SK-N-DZ (cell line): ENCODE measurements around the gene SNRNP200.
"Not testable (repeated sequence)": the region's sequence is repeated elsewhere in the genome, so short reads cannot be mapped to it uniquely, and the experiment has no call there.

Experiments used
- DNase-seq: peaks from one replicate; pipeline ENCODE4 v3.0.0-alpha.2; 2015; ENCODE audit warnings: low spot score

Gene SNRNP200

DNA sequence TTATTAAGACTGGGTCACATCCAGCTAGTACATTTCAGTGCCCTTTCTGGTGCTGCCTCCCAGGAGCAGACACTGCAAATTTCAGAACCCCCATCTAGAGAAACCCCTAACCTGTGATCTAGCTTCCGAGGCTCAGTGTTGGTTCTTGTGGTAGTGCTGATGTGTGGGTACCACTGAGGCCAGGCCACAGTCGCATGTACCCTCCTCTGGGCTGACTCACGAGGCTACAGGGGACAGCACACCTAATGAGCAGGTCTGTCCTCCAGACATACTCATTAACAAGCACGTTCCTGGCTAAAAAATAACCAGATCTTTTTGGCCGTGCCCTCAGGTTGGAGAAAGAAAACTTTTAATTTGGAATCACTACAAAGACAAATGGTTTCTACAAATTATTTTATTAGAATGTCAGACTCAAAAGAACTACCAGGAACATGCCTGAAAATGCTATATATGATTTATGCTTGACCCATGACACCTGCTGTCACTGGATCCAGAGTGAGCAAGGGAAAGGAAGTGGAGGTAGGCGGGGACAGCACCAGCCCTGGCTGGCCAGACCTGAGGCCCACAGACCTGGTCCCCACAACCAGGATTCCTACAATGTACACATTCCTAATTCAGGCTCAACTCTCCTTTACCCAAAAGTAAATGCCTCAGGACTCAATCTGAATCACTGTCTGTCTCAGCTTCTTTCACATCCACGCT lies 30.8 kb downstream of the SNRNP200 start:
- no peak for DNase-seq

DNA sequence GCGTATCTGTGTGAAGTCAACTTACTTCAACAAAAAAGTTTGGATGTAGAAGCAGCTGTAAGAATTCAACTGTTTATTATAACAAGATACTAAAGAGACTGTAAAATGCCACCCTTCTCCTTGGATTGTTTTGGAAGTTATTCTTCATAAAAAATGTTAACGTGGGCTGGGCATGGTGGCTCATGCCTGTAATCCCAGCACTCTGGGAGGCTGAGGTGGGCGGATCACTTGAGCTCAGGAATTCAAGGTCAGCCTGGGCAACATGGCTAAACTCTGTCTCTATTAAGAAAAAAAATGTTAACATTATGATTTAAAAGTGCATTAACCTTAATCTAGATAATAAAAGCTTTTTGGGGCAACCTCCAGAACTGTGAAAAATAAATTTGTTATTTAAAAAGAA lies 31.6 kb downstream of the SNRNP200 start:
- no peak for DNase-seq

DNA sequence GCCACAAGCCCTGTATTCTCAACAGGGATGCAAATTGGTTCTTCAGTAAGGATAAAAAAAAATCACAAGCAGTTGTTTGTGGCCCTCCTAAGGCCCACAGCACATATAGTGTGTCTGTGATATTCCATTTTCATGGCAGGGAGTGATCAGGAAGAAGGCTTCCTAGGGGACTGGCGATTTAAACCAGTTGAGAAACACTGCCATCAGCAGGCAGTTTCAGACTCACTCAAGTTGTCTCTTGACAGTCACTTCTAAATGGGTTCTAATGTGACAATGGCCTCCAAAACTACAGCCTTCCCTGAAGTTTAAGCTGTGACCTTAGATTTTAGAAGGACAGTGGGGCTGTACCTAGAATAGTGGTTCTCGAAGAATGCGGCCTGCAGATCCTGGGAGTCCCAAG lies 33.4 kb downstream of the SNRNP200 start:
- DNase-seq = no peak

DNA sequence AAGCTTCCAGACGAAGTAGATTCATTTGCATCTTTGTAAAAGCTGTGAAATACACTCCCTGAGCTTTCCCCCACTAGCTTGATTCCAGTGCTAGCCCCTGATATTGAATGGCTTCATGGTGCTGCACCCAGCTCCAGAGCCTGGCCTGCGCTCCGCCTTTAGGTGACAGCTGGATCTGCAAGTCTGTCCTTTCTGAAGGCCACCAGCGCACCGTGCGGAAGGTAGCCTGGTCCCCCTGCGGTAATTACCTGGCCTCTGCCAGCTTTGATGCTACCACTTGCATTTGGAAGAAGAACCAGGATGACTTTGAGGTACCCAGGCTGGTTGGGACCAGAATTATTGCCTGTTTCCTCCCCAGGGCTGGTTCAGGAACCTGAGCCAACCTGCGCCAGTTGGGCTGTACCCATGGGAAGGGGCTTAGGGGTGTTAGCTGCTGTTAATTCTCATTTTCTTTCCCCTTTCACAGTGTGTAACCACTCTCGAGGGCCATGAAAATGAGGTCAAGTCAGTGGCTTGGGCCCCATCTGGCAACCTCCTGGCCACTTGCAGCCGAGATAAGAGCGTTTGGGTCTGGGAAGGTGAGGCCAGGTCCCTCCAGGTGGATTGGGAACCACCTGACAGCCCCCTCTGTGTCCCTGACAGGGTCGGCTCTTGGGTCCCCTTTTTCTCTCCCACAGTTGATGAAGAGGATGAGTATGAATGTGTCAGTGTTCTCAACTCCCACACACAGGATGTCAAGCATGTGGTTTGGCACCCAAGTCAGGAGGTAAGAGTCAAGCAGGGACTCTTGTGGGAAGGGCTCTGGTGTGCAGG lies 38.0 kb downstream of the SNRNP200 start:
- peak; percentile 49 for DNase-seq

DNA sequence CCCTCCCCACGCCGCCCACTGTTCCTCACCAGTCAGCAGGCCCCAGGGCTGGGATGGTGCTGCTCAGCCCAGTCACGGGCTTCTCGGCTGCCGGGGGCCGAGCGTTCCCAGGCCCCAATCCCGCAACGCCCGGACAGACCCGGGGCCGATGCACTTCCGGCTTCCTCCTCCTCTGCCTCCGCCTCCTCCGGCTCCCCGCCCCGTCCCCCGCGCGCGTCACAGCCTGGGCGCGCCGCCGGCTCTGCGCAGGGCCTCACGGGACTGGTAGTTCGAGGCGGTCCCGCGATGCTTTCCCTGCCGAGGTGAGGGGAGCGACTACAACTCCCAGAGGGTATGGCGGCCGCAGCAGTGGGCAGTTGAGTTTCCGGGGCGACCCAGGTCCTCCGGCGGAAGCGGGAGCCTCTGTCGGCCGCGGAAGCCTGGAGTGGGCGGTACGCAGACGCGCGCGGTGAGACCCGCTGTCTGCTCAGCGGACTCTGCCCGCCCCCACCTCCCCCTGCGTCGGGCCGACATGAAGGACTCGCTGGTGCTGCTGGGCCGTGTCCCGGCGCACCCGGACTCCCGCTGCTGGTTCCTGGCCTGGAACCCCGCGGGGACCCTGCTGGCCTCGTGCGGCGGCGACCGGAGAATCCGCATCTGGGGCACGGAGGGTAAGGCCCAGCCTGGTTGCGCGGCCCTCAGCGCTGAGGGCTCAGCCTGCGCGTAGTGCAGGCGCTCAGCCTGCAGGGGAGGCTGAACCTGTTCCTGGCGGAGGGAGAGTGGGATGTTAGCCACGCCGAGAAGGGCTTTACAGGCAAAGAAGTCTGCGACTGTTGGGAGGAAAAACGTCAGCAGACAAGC lies 39.3 kb downstream of the SNRNP200 start, which contains the start of the genes CIAO1 and TMEM127:
CIAO1 (plus strand) TSS at position 386 of the 840 bp plus-strand sequence; CDS start at position 512, 126 bp downstream.
TMEM127 (minus strand) TSS at position 158 of the 840 bp plus-strand sequence. CDS start 616 bp downstream, outside the sequence.
- peak; percentile 97 for DNase-seq

DNA sequence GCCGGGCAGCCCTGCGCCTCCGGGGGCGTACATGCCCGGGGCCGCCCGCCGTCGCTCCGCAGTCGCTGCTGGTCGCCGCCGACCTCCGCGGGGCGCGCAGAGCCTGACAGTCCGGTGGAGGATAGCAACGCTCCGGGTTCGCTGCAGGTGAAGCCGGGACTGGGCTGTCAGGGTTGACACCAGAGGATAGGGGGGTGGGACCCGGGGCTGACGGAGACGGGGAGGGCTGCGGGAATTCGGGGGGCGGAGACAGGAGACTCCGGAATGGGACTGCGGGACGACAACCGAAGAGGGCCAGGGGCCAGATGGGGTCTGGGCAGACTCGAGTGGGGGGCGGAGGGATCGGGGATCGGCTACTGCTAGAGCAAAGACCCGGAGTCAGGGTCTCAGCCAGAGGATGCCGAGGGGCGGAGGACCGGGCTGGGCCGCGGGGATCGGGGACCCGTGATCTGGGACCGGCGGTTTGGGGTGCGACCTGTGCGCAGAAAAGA lies 40.0 kb downstream of the SNRNP200 start:
- no peak for DNase-seq

DNA sequence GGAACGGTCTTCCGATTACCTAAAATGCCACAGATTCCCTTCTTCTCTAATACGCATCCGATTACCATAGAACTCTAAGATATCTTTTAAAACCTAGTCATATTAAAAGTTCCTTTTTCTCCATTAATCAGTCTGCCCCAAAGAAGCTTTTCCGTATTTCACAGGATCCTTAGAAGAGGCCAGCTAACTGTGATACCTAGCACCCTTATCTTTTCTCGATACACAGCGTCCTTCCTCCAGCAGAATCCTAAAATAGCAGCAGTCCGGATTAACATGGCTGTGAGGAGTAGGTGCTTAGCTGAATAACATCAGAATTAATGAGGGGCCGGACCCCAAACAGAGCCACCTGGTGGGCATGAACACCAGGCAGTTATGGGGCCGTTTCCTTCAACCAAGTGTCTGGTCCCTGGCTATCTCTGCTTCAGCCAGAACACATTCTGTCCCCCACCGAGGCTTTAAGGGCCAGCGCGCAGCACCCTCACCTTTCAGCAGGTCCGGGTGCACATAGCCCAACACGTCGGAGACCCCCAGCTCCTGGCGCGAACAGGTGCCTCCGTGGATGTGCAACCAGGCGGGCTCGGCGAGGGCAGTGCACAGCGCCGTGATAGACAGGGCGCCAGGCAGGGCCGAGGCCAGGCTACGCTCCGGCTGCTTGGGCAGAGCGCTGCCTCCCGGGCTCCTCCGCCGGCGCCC lies 40.5 kb downstream of the SNRNP200 start:
- DNase-seq = peak; percentile 47

DNA sequence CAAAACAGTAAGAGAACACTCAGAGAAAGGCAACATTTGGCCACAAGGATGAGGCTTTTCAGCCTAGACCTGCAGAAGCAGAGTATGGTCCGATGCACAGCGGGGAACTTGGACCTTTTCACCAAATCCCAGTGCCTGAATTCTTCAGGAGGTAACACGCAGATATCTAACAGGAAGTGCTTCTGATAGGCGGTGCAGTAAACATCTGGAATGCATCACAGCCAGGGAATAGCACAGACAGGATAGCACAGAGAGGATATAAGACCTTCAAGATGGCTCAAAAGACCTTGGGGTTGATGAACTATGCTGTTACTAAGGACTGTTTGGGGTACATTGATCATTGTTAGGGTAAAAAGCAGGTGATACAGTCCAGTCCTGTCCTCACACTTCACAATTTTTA lies 41.3 kb downstream of the SNRNP200 start:
- no peak for DNase-seq

DNA sequence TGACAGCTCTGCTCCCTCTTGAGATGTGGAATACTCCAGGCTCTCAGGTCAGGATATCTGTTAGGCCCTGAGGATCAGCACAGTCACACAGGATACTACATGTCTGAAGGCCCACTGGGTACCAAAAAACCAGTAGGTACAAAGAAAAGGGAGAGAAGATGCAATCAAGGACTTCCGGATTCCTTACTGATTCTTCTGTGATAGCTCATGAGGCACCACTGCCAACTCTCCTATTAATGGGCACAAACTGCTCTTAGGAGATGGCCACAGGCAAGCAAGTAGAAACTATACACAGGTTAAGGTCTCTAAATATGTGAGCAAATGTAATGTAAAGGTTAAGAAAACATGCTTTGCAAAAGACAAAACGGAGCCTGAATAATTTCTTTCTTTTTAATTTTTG lies 43.0 kb downstream of the SNRNP200 start:
- DNase-seq = no peak

DNA sequence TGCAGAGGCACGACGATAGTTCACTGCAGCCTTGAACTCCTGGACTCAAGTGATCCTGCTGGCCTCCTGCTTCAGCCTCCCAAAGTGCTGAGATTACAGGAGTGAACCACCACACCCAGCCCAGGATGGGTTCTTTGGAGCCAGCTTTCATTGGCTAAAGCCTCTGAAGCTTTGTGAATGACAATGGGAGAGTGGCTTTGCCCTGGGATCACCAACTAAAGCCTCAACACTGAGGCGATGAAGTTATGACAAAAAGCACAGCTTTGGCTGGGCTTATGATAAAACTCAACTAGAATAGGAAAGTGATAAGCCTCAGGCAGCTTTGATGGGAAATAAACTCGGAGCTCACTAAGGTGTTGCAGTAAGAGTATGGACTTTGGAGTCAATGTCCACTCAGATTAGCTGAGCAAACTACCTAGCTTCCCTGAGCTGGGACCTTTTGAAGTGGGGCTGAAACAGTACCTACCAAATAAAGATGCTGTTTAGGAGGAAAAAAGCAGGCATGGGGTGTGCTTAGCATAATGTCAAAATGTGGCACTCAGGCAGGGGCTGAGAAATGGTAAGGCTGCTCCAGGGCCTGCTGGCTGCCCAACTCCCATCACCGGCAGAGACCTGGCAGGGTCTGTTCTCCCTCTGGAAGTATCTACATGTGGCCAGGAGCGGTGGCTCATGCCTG lies 43.9 kb downstream of the SNRNP200 start:
- DNase-seq = no peak

DNA sequence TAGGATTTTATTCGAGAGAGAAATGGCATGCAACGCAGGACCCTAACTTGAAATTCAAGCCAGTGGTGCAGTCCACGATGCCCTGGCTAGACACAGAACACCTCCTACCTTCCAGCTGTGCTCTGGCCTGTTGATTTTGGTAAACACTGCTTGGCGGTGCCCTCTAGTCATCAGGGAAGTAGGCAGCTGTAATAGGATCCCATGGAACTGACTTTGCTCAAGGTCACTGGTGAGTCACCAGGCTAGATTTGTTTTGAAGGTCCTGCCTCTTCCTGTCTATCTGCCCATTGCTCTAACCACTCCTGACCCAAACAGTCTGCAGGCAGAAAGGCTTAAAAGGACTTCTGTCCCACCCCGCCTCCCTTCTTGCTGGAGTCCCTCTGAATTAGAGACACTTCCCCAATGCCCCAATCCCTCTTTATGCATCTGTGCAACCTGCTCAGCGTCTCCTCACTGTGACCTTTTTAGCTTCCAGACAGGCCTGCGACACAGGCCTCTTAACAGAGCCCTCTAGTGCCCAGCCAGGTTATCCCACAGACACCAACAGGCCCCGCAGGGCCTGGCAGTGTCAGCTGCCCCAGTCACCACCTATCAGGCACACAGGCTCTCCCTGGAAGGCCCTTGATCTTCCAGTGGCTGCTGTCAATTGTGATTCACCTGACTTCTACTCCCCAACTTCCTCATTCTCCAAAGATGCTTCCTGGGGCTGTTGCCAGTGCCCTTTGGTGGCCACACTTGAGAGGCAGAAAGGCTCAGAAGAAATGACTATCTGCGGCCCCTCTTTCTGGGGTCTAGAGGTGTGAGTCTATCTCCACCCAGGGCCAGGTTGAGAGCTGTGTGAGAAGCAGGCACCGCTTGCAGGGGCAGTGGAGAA lies 44.7 kb downstream of the SNRNP200 start:
- DNase-seq = peak; percentile 47

DNA sequence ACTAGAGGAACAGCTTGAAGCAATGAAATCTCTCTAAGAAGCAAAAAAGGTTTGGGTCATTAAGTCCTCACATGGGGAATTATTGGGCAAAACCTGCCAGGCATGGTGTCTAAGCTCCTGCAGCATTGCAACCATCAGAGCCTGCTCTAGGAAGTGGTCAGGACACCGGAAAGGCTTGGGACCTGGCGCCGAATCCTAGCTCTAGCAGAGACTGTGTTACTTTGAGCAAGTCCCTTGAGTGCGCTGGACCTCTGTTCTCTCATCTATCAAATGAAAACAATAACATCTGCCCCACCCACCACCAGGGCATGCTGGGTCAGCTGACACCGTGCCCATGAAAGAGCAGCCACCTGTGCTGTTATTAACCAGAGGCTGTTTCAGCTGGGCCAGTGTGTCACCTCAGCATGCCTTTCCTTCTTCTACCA lies 45.8 kb downstream of the SNRNP200 start:
- no peak for DNase-seq

DNA sequence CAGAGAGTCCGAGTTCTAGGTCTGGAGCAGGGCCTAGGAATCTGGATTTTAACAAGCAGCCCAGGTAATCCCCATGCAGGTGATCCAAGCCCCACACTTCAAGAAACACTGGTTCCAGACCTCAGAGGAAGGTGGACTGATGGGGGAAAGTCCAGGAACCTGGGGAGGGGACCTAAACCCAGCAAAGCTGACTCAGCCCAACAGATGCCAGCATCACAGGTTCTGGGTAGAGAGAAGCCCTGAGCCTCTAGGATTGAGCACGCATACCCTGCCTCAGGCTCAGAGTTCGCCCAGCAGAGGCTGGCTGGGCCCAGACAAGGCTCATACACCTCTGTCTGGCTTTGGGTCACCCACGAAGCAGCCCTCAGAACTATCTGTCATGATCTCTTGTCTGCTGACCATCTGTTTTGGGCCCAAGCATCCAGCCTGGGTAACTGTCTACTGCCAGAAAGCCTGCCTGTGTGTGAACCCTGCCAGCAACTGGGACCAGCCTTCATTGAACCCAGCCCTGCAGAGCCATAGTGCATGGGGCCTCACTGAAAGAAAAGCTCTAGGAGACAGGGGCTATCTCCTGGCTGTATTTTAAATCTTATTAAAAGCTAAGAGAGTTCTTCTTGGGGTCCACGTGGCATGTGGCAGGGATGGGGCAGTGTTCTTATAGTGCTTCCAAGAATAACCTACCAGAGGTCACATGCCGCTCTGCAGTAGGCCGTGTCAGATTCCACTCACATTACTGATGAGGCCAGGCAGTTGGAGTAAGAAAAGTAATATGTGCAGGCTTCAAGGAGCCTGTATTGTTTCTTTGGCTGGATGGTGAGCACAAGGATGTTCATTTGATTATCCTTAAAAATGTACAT lies 47.0 kb downstream of the SNRNP200 start:
- no peak for DNase-seq

DNA sequence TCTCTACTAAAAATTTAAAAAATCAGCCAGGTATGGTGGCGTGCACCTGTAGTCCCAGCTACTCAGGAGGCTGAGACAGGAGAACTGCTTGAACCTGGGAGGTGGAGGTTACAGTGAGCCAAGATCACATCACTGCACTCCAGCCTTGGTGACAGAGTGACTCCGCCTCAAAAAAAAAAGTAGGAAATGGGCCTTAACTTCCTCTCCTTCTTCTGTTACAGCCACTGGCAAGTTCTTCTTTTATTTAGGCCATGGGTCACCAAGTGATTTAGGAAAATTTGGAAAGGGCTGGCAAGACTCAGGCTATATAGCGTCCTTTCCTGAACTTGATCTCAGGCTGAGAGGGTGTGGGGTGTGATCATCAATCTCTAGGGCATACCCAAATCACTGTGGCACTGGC lies 47.6 kb downstream of the SNRNP200 start:
- not testable (repeated sequence) for DNase-seq

DNA sequence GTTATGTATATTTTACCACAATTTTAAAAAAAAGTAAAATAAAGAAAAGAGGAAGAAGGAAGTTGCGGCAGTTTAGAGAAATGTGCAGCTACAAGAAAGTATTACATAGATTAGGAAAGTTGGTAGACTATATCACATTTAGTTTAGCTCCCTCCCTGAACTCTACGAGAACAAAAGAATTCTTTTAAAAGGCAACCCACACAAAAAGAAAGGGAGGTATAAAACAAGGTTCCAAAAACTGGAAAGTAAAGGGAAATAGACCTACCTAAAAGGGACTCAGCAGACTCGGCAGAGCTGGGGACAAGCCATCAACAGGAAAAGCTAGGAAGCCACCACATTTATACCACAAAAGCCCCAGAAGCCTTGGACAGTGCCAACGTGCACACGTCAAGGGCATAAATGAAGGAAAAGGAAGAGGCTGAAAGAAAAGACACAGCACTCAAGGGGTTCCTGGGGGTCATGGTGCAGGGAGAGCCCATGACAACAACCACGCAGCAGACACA lies 48.7 kb downstream of the SNRNP200 start:
- no peak for DNase-seq

DNA sequence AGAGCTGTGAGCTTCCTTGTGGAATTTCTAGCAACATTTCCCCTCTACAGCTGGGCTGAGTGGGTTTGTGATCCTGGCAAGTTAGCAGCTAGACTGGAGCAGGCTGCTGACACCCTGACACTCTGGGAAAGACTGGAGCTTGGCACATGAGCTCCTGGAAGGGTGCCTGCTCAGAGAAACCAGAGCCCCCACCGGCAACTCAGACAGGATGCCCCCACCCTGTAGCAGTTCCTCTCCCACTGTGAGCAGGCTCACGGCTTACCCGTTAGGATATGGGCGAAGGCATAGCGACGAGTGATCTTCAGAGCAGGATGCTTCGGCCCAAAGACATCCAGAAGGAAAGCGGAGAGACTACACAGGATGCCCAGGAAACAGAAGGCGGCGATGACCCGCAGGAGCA lies 50.8 kb downstream of the SNRNP200 start:
- no peak for DNase-seq

DNA sequence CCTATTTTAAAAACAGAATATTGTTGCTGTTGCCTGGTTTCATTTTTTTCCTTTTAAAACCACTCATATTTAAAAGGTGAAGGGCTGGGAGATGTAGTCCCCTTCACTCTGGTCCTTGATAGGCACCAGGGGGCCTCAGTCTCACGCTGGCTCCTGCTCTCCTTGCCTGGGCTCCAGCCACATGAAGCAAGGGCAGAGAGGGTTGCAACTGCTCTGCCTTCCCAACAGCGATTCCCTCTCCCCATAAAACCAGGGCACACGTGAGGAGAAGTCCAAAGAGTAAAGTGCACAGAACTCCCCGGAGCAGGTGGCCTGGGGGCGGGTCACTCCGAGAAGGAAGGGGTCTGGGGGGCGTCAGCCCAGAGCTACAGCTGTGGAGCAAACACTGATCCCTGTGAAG lies 52.3 kb downstream of the SNRNP200 start:
- no peak for DNase-seq

DNA sequence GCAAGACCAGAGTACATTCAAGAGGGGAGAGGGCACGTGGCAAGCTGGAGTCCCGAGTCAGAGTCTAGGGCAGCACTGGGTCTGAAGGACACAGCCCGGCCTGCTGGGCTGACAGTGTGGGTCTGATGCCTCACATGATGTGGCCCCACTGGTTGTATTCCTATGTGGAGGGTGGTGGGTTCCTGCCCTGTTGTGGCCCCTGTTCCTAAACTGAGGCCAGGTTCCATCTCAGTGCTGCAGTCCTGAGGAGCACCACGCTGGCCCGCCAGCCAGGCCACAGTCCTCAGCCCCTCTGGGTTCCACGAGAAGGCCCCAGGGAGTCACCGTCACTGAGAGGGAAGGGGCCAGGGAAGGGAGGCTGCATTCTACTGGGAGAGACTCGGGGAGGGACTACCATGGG lies 52.8 kb downstream of the SNRNP200 start:
- no peak for DNase-seq
